ENCODE measurements around the gene FAM78B.

The FAM78B gene

GRCh38 chr1:166164995-166165660 lies 1.7 kb downstream of the FAM78B start:
- no peak overlapping the region for H3K9ac ChIP-seq (ENCODE audit: low read depth, low read length)
- no peak overlapping the region for H3K27ac ChIP-seq (ENCODE audit: low read depth, low read length)
- H3K27me3 ChIP-seq (ENCODE audit: control insufficient read depth, insufficient read depth, low read length), result peaks cover 55% of the 10 kb centered on the region
- peak overlapping the region; percentile 64 for H3K4me3 ChIP-seq (ENCODE audit: low read depth, low read length)
- H3K9me3 ChIP-seq (ENCODE audit: control insufficient read depth, insufficient read depth, low read length), result no peaks in the 10 kb centered on the region
- no peaks in the 10 kb centered on the region for H3K36me3 ChIP-seq (ENCODE audit: control insufficient read depth, insufficient read depth, low read length)
- peaks cover 25% of the 10 kb centered on the region for H3K4me1 ChIP-seq (ENCODE audit: control insufficient read depth, insufficient read depth, low read length)

GRCh38 chr1:166164646-166164994 lies 2.2 kb downstream of the FAM78B start:
- Histone ChIP-seq H3K27ac (ENCODE audit: low read depth, low read length) (no peak overlapping the region), H3K27me3 (ENCODE audit: control insufficient read depth, insufficient read depth, low read length) (peaks cover 55% of the 10 kb centered on the region), H3K9ac (ENCODE audit: low read depth, low read length) (no peak overlapping the region), H3K4me1 (ENCODE audit: control insufficient read depth, insufficient read depth, low read length) (peaks cover 20% of the 10 kb centered on the region), H3K36me3 (ENCODE audit: control insufficient read depth, insufficient read depth, low read length) (no peaks in the 10 kb centered on the region), H3K4me3 (ENCODE audit: low read depth, low read length) (peak overlapping the region; percentile 64), H3K9me3 (ENCODE audit: control insufficient read depth, insufficient read depth, low read length) (no peaks in the 10 kb centered on the region)

DNA sequence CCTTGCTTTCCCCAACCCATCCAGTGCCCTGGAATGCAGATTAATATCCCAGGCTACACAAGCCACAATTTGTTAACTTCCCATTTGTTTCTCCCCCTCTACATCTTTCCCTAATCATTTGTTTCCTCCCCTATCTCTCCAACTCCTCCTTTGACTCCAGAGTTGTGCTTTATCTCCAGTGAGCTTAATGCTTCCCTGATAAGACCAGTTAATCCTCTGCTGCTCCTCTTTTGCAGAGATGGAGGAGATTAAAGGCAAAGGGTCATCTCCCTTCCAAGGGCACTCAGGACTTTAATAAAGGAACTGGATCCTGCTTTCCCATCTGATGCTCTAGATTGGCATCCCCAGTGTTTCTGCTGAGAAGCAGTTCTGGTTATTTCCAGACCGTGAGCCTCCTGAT lies 7.1 kb downstream of the FAM78B start:
- Histone ChIP-seq H3K4me3 (ENCODE audit: low read depth, low read length) (no peak overlapping the region), H3K27me3 (ENCODE audit: control insufficient read depth, insufficient read depth, low read length) (peaks cover 28% of the 10 kb centered on the region), H3K36me3 (ENCODE audit: control insufficient read depth, insufficient read depth, low read length) (no peaks in the 10 kb centered on the region), H3K4me1 (ENCODE audit: control insufficient read depth, insufficient read depth, low read length) (0 out of 2 replicates have a peak, but pooled peaks cover 2% of the 10 kb centered on the region), H3K9ac (ENCODE audit: low read depth, low read length) (no peak overlapping the region), H3K9me3 (ENCODE audit: control insufficient read depth, insufficient read depth, low read length) (no peaks in the 10 kb centered on the region), H3K27ac (ENCODE audit: low read depth, low read length) (no peak overlapping the region)

DNA sequence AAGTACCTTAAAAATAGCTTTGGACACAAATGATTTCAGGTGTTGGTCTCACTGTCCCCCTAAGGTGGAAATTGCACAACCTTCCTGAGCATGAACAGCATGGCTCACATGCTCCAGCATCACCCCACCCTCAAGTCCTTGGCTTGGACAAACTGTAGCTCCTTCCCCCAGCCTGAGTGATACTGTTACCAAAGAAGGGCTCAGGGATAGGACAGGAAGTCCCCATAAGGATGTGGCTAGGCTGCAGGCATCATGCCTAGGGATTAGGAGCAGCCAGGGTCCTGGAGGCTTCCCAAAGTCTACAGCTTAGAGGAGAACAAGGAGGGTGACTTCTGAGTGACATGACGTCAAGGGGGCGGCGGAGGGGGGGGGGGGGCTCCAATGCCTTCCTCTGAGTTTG lies 10.1 kb downstream of the FAM78B start:
- Histone ChIP-seq H3K27ac (ENCODE audit: low read depth, low read length) (no peak overlapping the region), H3K27me3 (ENCODE audit: control insufficient read depth, insufficient read depth, low read length) (no peaks in the 10 kb centered on the region), H3K9me3 (ENCODE audit: control insufficient read depth, insufficient read depth, low read length) (no peaks in the 10 kb centered on the region), H3K36me3 (ENCODE audit: control insufficient read depth, insufficient read depth, low read length) (no peaks in the 10 kb centered on the region), H3K4me3 (ENCODE audit: low read depth, low read length) (no peak overlapping the region), H3K9ac (ENCODE audit: low read depth, low read length) (no peak overlapping the region), H3K4me1 (ENCODE audit: control insufficient read depth, insufficient read depth, low read length) (no peaks in the 10 kb centered on the region)

- Histone ChIP-seq H3K27me3 (ENCODE audit: control insufficient read depth, insufficient read depth, low read length) (no peaks in the 10 kb centered on the region), H3K36me3 (ENCODE audit: control insufficient read depth, insufficient read depth, low read length) (no peaks in the 10 kb centered on the region), H3K9me3 (ENCODE audit: control insufficient read depth, insufficient read depth, low read length) (no peaks in the 10 kb centered on the region), H3K9ac (ENCODE audit: low read depth, low read length) (no peak overlapping the region), H3K27ac (ENCODE audit: low read depth, low read length) (no peak overlapping the region), H3K4me3 (ENCODE audit: low read depth, low read length) (no peak overlapping the region), H3K4me1 (ENCODE audit: control insufficient read depth, insufficient read depth, low read length) (no peaks in the 10 kb centered on the region)
Measured at GRCh38 chr1:166155108-166155507, 11.7 kb downstream of the FAM78B start.

DNA sequence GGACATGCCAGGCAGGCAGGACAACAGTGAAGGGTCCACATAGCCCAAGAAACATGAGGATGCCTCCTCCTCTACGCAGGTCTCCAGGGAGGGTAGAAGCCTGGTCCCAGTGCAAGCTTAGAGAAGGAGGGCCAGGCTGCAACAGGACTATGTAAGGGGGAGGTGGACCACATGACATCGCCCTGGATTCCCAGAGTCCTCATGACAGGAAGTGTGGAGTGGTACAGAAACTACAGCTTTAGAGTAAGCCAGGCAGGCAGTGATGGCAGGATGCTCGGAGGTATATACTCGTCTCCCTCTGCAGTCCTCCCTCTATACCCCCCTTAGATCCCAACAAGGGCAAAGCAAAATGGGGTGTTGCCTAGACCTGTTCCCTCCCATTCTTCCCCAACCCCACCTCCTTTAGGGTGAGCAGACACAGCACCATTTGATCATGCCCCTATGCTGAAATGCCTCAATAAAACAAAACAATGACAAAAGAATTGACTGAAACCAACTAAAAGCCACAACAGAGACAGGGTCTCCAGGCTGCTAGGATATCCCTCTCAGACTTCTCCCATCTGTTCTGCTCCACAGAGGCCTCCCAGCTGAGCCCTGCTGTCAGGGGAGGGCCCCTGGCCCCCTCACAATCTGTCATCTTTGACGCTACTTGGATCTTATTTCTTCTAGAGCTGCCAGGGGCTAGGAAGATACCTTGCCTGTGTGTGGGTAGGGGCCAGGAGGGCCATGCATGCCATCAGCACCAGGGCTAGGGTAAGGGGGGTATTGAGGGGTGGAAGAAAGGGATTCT lies 13.1 kb downstream of the FAM78B start:
- no peaks in the 10 kb centered on the region for H3K27me3 ChIP-seq (ENCODE audit: control insufficient read depth, insufficient read depth, low read length)
- no peaks in the 10 kb centered on the region for H3K9me3 ChIP-seq (ENCODE audit: control insufficient read depth, insufficient read depth, low read length)
- no peak overlapping the region for H3K27ac ChIP-seq (ENCODE audit: low read depth, low read length)
- H3K36me3 ChIP-seq (ENCODE audit: control insufficient read depth, insufficient read depth, low read length), result no peaks in the 10 kb centered on the region
- H3K9ac ChIP-seq (ENCODE audit: low read depth, low read length), result no peak overlapping the region
- H3K4me1 ChIP-seq (ENCODE audit: control insufficient read depth, insufficient read depth, low read length), result no peaks in the 10 kb centered on the region
- no peak overlapping the region for H3K4me3 ChIP-seq (ENCODE audit: low read depth, low read length)

GRCh38 chr1:166152978-166153377 lies 13.8 kb downstream of the FAM78B start:
- H3K27me3 ChIP-seq (ENCODE audit: control insufficient read depth, insufficient read depth, low read length), result no peaks in the 10 kb centered on the region

DNA sequence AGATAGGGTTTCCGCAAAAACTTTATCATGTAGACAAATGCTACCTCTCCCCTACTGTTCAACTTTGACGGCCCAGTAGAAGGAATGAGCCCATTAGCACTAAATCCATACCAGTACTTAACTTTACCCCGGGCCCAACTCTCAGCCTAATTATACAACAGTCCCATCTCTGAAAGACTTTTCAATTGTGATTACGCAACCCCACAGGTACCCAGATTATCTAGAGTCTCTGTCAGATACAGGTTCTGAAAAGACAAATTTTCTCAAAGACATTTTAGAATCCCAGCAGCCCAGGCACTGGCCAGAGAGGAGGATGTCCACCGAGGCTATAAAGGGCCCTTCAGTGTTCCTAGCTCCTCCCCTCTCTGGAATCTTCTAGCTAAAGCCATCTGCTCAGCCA lies 15.0 kb downstream of the FAM78B start:
- H3K9me3 ChIP-seq (ENCODE audit: control insufficient read depth, insufficient read depth, low read length), result no peaks in the 10 kb centered on the region
- H3K36me3 ChIP-seq (ENCODE audit: control insufficient read depth, insufficient read depth, low read length), result no peaks in the 10 kb centered on the region
- H3K9ac ChIP-seq (ENCODE audit: low read depth, low read length), result no peak overlapping the region
- H3K27ac ChIP-seq (ENCODE audit: low read depth, low read length), result no peak overlapping the region
- no peak overlapping the region for H3K4me3 ChIP-seq (ENCODE audit: low read depth, low read length)
- H3K27me3 ChIP-seq (ENCODE audit: control insufficient read depth, insufficient read depth, low read length), result no peaks in the 10 kb centered on the region
- no peaks in the 10 kb centered on the region for H3K4me1 ChIP-seq (ENCODE audit: control insufficient read depth, insufficient read depth, low read length)

More at GRCh38 chr1:166152978-166153377, 13.8 kb downstream of the FAM78B start:
- Histone ChIP-seq H3K4me3 (ENCODE audit: low read depth, low read length) (no peak overlapping the region), H3K27ac (ENCODE audit: low read depth, low read length) (no peak overlapping the region), H3K9ac (ENCODE audit: low read depth, low read length) (no peak overlapping the region), H3K4me1 (ENCODE audit: control insufficient read depth, insufficient read depth, low read length) (no peaks in the 10 kb centered on the region), H3K9me3 (ENCODE audit: control insufficient read depth, insufficient read depth, low read length) (no peaks in the 10 kb centered on the region), H3K36me3 (ENCODE audit: control insufficient read depth, insufficient read depth, low read length) (no peaks in the 10 kb centered on the region)

- Histone ChIP-seq H3K9ac (ENCODE audit: low read depth, low read length) (no peak overlapping the region), H3K9me3 (ENCODE audit: control insufficient read depth, insufficient read depth, low read length) (no peaks in the 10 kb centered on the region), H3K4me3 (ENCODE audit: low read depth, low read length) (no peak overlapping the region), H3K4me1 (ENCODE audit: control insufficient read depth, insufficient read depth, low read length) (no peaks in the 10 kb centered on the region), H3K27ac (ENCODE audit: low read depth, low read length) (no peak overlapping the region), H3K27me3 (ENCODE audit: control insufficient read depth, insufficient read depth, low read length) (no peaks in the 10 kb centered on the region), H3K36me3 (ENCODE audit: control insufficient read depth, insufficient read depth, low read length) (no peaks in the 10 kb centered on the region)
Measured at GRCh38 chr1:166145499-166145898, 21.3 kb downstream of the FAM78B start.

DNA sequence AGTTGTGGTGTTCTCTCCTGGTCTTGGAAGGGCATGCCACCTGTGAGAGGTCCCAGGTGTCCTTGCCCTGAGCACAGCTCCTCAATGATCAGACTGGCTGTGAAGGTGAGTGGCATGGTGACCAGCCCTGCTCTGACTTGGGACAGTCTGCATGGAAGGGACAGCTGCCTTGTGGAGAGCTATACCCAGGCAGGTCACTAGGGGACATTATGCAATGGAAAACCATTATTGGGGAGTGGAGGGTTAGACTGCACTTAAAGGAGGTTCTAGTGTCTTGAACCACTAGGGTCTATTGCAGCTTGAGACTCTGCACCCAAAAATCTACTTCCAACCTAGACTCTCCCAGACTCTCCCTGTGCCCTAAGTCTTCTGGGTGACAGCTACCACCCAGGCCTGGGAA lies 24.8 kb downstream of the FAM78B start:
- no peaks in the 10 kb centered on the region for H3K4me1 ChIP-seq (ENCODE audit: control insufficient read depth, insufficient read depth, low read length)
- H3K9me3 ChIP-seq (ENCODE audit: control insufficient read depth, insufficient read depth, low read length), result no peaks in the 10 kb centered on the region
- H3K27me3 ChIP-seq (ENCODE audit: control insufficient read depth, insufficient read depth, low read length), result no peaks in the 10 kb centered on the region
- H3K36me3 ChIP-seq (ENCODE audit: control insufficient read depth, insufficient read depth, low read length), result no peaks in the 10 kb centered on the region
- H3K9ac ChIP-seq (ENCODE audit: low read depth, low read length), result no peak overlapping the region
- H3K4me3 ChIP-seq (ENCODE audit: low read depth, low read length), result no peak overlapping the region
- no peak overlapping the region for H3K27ac ChIP-seq (ENCODE audit: low read depth, low read length)

DNA sequence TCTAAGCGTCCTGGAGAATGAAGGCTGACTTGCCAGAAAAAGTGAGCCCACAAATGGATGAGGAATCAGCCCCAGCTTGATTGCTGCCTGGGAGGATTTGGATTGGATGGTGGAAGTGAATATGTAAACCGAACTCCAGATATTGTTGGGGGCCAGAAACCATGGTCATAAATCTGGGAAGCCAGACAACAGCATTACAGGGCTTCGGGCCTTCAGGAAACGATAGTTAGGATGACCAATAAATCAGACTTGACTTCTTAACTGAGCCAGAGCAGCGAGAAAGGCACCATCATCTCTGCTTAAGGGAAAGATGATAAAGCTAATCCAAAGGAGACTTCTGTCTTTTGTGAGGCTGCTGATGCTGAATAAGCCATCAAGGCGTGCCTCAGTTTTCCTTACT lies 26.6 kb downstream of the FAM78B start:
- no peaks in the 10 kb centered on the region for H3K27me3 ChIP-seq (ENCODE audit: control insufficient read depth, insufficient read depth, low read length)
- no peaks in the 10 kb centered on the region for H3K36me3 ChIP-seq (ENCODE audit: control insufficient read depth, insufficient read depth, low read length)
- no peaks in the 10 kb centered on the region for H3K9me3 ChIP-seq (ENCODE audit: control insufficient read depth, insufficient read depth, low read length)
- no peak overlapping the region for H3K4me3 ChIP-seq (ENCODE audit: low read depth, low read length)
- no peak overlapping the region for H3K27ac ChIP-seq (ENCODE audit: low read depth, low read length)
- no peaks in the 10 kb centered on the region for H3K4me1 ChIP-seq (ENCODE audit: control insufficient read depth, insufficient read depth, low read length)
- H3K9ac ChIP-seq (ENCODE audit: low read depth, low read length), result no peak overlapping the region

Data from HUES48 (cell line).